ENCODE data around the gene COL23A1.

COL23A1 gene

GRCh38 chr5:178507151-178507932, 82.9 kb downstream of the COL23A1 start:
- no peak for TF ChIP-seq CTCF (IDR thresholded peaks at IDR 0.05; ENCODE audit: extremely low read depth, insufficient read depth, missing control alignments)
- in situ Hi-C loops (cut with MboI; ENCODE audit: low pct_unique_long_range_greater_than_20kb, low sequenced_read_pairs, unreplicated experiment) = no loop called here
- DNase-seq (ENCODE audit: low spot score) = no peak

DNA sequence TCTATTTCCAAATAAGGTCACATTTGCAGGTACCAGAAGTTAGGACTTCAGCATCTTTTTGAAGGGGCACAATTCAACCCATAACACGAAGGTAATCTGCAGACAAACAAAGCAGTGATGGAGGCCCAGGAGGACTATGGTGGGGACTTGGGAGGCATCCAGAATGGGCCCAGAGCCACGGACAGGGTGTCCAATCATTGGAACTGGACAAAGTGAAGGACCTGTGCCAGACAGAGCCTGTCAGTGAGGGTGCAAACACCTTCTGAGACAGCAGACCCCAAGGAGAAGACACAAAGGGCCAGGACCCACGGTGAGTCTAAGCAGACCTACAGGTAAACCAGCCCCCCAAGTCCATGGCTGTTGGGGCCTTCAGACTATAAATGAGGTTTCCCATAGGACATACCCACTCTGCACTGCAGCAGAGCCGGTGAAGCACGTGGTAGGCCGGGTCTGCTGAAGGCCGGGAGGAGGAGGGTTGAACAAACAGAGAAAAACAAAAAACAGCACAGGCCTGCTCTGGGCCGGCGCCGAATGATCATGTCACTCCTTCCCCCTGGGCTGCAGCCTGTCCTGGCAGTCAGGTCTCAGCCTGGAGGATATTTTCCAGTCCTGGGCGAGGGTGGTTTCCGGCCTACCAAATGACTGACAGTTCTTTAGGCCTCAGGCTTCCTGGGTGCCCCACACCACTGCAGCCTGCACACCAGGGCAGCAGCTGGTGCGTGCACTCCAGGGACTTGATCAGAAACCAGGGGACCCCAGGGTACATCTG, 84.4 kb downstream of the COL23A1 start:
- DNase-seq (ENCODE audit: low spot score) = no peak
- in situ Hi-C loops (cut with MboI; ENCODE audit: low pct_unique_long_range_greater_than_20kb, low sequenced_read_pairs, unreplicated experiment) = no loop called here
- no peak for TF ChIP-seq CTCF (IDR thresholded peaks at IDR 0.05; ENCODE audit: extremely low read depth, insufficient read depth, missing control alignments)

GRCh38 chr5:178504340-178504960, 85.7 kb downstream of the COL23A1 start:
- no peak for TF ChIP-seq CTCF (IDR thresholded peaks at IDR 0.05; ENCODE audit: extremely low read depth, insufficient read depth, missing control alignments)
- in situ Hi-C loops (cut with MboI; ENCODE audit: low pct_unique_long_range_greater_than_20kb, low sequenced_read_pairs, unreplicated experiment) = no loop called here
- DNase-seq (ENCODE audit: low spot score) = no peak

- DNase-seq (ENCODE audit: low spot score) = no peak
- in situ Hi-C loops (cut with MboI; ENCODE audit: low pct_unique_long_range_greater_than_20kb, low sequenced_read_pairs, unreplicated experiment) = no loop called here
- no peak for TF ChIP-seq CTCF (IDR thresholded peaks at IDR 0.05; ENCODE audit: extremely low read depth, insufficient read depth, missing control alignments)
Observed at GRCh38 chr5:178502401-178503100, 87.6 kb downstream of the COL23A1 start.

- DNase-seq (ENCODE audit: low spot score) = no peak
- no peak for TF ChIP-seq CTCF (IDR thresholded peaks at IDR 0.05; ENCODE audit: extremely low read depth, insufficient read depth, missing control alignments)
- in situ Hi-C loops (cut with MboI; ENCODE audit: low pct_unique_long_range_greater_than_20kb, low sequenced_read_pairs, unreplicated experiment) = no loop called here
Observed at GRCh38 chr5:178499352-178499751, 90.8 kb downstream of the COL23A1 start.

- no peak for TF ChIP-seq CTCF (IDR thresholded peaks at IDR 0.05; ENCODE audit: extremely low read depth, insufficient read depth, missing control alignments)
- in situ Hi-C loops (cut with MboI; ENCODE audit: low pct_unique_long_range_greater_than_20kb, low sequenced_read_pairs, unreplicated experiment) = no loop called here
- no peak for DNase-seq (ENCODE audit: low spot score)
Observed at GRCh38 chr5:178496642-178497041, 93.6 kb downstream of the COL23A1 start.

Measured in GM13977 (cell line).